ENCODE data around the gene WNT10A.

The WNT10A gene

DNA sequence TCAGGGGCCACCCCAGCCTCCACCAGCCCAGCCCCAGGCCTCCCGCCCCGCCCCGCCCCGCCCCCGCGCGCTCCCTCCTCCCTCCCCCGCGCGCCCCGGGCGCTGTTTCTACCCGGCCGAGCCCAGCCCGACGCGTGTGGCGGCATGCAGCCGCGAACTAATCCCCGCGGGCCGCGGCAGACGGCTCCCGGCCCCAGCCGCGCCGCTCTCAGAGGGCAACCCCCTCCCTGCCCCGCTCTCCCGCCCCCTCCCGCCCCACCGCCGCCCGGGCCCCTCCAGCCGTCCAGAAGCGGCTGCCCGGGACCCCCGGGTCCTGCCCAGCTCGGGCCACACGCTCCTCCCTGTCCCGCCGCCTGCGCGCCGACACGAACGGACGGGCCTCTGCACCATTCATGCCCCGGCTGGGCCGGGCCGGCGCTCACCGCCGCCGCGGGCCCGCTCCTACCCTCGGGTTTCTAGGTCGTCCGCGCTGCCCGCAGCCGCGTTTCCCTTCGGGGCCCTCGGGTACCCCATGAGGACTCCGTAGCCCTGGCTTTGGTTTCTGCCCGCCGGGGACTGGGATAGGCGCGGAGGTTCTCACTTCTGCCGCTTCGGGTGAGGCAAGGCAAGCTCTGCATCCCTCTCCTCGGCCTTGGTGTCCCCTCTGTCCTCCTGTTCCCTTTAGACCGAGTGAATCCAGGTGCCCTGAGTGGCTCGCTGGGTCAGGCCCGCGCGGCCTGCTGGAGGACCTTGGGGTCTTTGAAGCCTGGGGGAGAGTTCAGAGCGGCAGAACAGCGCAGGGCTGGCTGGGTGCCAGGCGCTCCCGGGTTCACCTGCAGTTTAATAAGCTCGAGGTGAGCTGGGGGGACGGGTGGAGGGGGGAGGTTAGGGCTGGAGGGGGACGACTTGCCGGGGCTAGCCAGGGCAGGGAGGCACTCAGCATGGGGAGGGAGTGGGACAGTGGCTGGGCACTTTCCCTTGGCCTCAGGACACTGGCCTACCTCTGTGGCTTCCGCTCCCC is 3.1 kb downstream of the WNT10A start:
- TF ChIP-seq, protein P1, sequence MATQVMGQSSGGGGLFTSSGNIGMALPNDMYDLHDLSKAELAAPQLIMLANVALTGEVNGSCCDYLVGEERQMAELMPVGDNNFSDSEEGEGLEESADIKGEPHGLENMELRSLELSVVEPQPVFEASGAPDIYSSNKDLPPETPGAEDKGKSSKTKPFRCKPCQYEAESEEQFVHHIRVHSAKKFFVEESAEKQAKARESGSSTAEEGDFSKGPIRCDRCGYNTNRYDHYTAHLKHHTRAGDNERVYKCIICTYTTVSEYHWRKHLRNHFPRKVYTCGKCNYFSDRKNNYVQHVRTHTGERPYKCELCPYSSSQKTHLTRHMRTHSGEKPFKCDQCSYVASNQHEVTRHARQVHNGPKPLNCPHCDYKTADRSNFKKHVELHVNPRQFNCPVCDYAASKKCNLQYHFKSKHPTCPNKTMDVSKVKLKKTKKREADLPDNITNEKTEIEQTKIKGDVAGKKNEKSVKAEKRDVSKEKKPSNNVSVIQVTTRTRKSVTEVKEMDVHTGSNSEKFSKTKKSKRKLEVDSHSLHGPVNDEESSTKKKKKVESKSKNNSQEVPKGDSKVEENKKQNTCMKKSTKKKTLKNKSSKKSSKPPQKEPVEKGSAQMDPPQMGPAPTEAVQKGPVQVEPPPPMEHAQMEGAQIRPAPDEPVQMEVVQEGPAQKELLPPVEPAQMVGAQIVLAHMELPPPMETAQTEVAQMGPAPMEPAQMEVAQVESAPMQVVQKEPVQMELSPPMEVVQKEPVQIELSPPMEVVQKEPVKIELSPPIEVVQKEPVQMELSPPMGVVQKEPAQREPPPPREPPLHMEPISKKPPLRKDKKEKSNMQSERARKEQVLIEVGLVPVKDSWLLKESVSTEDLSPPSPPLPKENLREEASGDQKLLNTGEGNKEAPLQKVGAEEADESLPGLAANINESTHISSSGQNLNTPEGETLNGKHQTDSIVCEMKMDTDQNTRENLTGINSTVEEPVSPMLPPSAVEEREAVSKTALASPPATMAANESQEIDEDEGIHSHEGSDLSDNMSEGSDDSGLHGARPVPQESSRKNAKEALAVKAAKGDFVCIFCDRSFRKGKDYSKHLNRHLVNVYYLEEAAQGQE (IDR thresholded peaks at IDR 0.05; ENCODE audit: insufficient read depth in 1 of 2, low read depth in 2 of 2, low read length in 2 of 2): no peak
- TF ChIP-seq FOXP2 (optimal IDR thresholded peaks at IDR 0.05; ENCODE audit: borderline replicate concordance, extremely low read depth, extremely low read length, insufficient read depth) (no peak), TAF1 (IDR thresholded peaks at IDR 0.05; ENCODE audit: borderline replicate concordance, insufficient read depth, low read length) (no peak), SIN3A (IDR thresholded peaks at IDR 0.05; ENCODE audit: borderline replicate concordance, insufficient read depth, low read length) (no peak), POLR2AphosphoS5 (IDR thresholded peaks at IDR 0.05; ENCODE audit: low read depth, low read length) (no peak)

DNA sequence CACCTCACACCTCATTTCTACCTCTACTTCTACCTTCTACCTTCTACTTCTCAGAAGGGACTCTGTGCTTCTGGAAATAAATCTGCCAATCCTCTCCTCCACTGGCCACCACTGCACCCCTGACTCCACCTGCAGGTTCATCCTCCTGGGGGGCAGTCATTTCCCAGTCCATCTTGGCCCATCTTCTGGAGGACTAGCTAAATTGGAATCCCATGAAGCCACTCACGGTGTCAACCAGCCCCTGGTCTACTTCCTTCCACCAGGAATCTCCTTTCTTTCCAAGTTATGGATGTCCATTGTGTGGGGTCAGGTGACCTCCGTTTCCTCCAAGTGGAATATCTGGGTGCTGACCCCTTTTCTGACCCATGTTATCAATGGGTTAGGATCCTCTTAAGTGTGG is 3.9 kb downstream of the WNT10A start:
- no peak for TF ChIP-seq SIN3A (IDR thresholded peaks at IDR 0.05; ENCODE audit: borderline replicate concordance, insufficient read depth, low read length)
- TF ChIP-seq POLR2AphosphoS5 (IDR thresholded peaks at IDR 0.05; ENCODE audit: low read depth, low read length): no peak
- no peak for TF ChIP-seq FOXP2 (optimal IDR thresholded peaks at IDR 0.05; ENCODE audit: borderline replicate concordance, extremely low read depth, extremely low read length, insufficient read depth)
- TF ChIP-seq TAF1 (IDR thresholded peaks at IDR 0.05; ENCODE audit: borderline replicate concordance, insufficient read depth, low read length): no peak
- TF ChIP-seq, protein P1 (IDR thresholded peaks at IDR 0.05; ENCODE audit: insufficient read depth in 1 of 2, low read depth in 2 of 2, low read length in 2 of 2): no peak

DNA sequence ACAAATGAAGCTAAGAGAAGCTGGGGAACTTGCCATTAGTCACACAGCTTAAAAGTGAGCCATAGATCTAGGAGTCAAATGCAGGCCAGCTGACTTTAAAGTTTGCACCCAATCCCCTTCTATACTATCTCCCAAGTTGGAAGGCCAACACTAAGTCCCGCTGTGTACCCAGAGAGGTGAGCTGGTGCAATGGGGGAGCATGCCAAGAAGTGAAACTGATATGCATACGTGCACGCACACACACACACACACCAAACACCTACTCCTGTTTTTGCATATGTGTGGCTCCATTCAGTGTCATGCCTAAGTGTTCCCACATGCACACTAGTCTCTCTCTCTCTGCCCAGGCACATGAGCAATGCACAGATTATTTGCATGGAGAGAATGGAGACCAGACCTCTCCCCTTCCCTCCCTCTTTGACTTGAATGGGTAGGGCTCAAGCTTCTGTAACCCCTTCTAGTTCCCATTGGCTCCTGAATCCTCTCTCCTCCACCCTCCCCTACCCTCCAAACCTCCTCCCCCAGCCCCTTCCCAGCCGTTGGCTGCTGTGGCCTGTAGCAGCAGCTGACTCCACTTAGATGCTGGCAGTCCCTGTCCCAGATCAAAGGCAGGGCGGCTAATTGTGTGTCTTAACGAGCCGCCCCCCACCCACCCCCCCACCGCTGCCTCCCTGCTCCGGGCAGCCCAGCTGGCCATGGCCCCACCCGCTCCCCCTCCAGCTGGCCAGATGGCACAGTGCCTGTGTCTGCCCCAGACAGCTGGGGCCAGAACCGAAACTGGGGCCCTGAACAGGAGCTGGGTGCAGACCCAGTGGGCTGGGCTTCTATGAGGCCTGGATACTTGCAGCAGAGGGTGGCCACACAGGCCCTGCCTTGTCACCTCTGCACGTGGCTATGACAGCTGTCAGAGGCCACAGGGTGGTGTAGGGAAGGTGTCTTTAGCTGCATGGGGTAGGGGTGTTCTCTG is 5.6 kb downstream of the WNT10A start:
- no peak for TF ChIP-seq POLR2AphosphoS5 (IDR thresholded peaks at IDR 0.05; ENCODE audit: low read depth, low read length)
- TF ChIP-seq, protein P1 (IDR thresholded peaks at IDR 0.05; ENCODE audit: insufficient read depth in 1 of 2, low read depth in 2 of 2, low read length in 2 of 2): no peak
- no peak for TF ChIP-seq SIN3A (IDR thresholded peaks at IDR 0.05; ENCODE audit: borderline replicate concordance, insufficient read depth, low read length)
- TF ChIP-seq TAF1 (IDR thresholded peaks at IDR 0.05; ENCODE audit: borderline replicate concordance, insufficient read depth, low read length): no peak
- TF ChIP-seq FOXP2 (optimal IDR thresholded peaks at IDR 0.05; ENCODE audit: borderline replicate concordance, extremely low read depth, extremely low read length, insufficient read depth): no peak

DNA sequence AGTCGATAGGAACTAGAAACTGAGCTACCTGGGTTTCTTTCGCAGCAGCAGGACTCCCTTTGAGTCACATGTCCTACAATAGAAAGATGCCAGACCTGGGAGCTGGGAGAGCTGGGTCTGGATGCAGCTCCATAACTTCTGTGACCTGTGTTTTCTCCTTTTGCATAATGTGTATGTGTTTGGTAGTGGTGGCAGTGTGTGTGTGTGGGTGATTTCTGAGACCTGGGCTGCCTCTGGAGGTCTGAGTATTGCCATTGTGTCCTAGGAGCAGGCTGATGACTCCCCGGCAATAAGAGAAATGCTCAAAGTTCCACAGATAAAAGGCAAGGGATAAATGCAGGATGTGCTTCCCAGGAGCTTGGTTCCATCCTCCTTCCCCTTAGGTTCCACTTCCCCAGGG is 6.4 kb downstream of the WNT10A start:
- TF ChIP-seq FOXP2 (optimal IDR thresholded peaks at IDR 0.05; ENCODE audit: borderline replicate concordance, extremely low read depth, extremely low read length, insufficient read depth) (no peak), POLR2AphosphoS5 (IDR thresholded peaks at IDR 0.05; ENCODE audit: low read depth, low read length) (no peak), SIN3A (IDR thresholded peaks at IDR 0.05; ENCODE audit: borderline replicate concordance, insufficient read depth, low read length) (no peak)
- TF ChIP-seq, protein P1 (IDR thresholded peaks at IDR 0.05; ENCODE audit: insufficient read depth in 1 of 2, low read depth in 2 of 2, low read length in 2 of 2): no peak

Measured in PFSK-1 (cell line).